ENCODE measurements around the gene DUS1L.

The DUS1L gene

GRCh38 chr17:82076785-82077591, 11.4 kb upstream of the DUS1L start:
- H3K4me3 ChIP-seq (ENCODE audit: low read length), result no peak overlapping the region
- no peak overlapping the region for H3K27ac ChIP-seq (ENCODE audit: low read depth, low read length)
- peaks cover 3% of the 10 kb centered on the region; the same call in 1 of the 2 replicates for H3K27me3 ChIP-seq (ENCODE audit: control insufficient read depth, low read length)
- no peak for TF ChIP-seq EZH2phosphoT487 (IDR thresholded peaks at IDR 0.05; ENCODE audit: borderline replicate concordance, low read length)
- TF ChIP-seq, protein P1, sequence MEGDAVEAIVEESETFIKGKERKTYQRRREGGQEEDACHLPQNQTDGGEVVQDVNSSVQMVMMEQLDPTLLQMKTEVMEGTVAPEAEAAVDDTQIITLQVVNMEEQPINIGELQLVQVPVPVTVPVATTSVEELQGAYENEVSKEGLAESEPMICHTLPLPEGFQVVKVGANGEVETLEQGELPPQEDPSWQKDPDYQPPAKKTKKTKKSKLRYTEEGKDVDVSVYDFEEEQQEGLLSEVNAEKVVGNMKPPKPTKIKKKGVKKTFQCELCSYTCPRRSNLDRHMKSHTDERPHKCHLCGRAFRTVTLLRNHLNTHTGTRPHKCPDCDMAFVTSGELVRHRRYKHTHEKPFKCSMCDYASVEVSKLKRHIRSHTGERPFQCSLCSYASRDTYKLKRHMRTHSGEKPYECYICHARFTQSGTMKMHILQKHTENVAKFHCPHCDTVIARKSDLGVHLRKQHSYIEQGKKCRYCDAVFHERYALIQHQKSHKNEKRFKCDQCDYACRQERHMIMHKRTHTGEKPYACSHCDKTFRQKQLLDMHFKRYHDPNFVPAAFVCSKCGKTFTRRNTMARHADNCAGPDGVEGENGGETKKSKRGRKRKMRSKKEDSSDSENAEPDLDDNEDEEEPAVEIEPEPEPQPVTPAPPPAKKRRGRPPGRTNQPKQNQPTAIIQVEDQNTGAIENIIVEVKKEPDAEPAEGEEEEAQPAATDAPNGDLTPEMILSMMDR (IDR thresholded peaks at IDR 0.05; ENCODE audit: low read depth, low read length, poor library complexity, severe bottlenecking), result no peak
- no peak overlapping the region for H3K4me2 ChIP-seq (ENCODE audit: low read length)
- H3K9me3 ChIP-seq (ENCODE audit: control insufficient read depth, insufficient read depth, low read length), result no peaks in the 10 kb centered on the region
- H3K9me2 ChIP-seq (replicated peaks; ENCODE audit: control insufficient read depth, low read length), result no peaks in the 10 kb centered on the region
- H3K79me2 ChIP-seq (ENCODE audit: control insufficient read depth, low read length), result no peaks in the 10 kb centered on the region
- H3K36me3 ChIP-seq (ENCODE audit: control insufficient read depth, low read length), result peaks cover 38% of the 10 kb centered on the region
- H3F3A ChIP-seq (ENCODE audit: control insufficient read depth, insufficient read depth), result peaks cover 14% of the 10 kb centered on the region
- peaks cover 3% of the 10 kb centered on the region; the same call in 1 of the 2 replicates for H4K20me1 ChIP-seq (ENCODE audit: control insufficient read depth, insufficient read depth, low read depth, low read length)
- H3K4me1 ChIP-seq (ENCODE audit: control insufficient read depth, low read length), result peaks cover 17% of the 10 kb centered on the region

DNA sequence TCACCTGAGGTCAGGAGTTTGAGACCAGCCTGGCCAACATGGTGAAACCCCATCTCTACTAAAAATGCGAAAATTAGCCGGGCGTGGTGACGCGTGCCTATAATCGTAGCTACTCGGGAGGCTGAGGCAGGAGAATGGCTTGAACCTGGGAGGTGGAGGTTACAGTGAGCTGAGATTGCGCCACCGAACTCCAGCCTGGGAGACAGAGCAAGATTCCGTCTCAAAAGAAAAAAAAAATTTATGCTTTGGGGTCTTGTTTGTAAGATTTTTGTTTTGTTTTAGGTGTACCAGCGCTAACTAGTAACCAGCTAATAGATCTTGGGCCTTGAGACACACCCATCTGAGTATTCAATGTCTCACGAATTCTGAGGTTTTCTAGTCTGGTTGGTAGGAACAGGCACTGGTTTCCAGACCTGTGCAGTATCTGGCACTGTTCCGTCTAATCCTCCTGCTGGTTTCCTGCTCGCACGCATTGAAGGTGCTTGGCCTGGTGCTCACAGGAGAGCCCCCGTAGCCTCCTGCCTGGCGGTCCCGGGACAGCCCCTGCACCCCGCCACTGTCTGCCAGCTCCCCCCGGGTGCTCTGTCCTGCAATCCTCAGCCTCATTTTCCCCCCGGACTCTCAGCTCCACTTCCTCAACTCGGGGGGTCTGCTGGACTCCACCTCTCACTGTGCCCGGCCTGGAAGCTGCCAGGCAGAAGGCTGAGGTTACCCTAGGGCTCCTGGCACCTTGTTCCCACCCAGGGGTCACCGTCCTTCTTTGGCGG, 10.6 kb upstream of the DUS1L start:
- peaks cover 33% of the 10 kb centered on the region for H3K36me3 ChIP-seq (ENCODE audit: control insufficient read depth, low read length)

GRCh38 chr17:82073446-82073845, 7.8 kb upstream of the DUS1L start:
- peaks cover 14% of the 10 kb centered on the region for H3F3A ChIP-seq (ENCODE audit: control insufficient read depth, insufficient read depth)

More for the DNA sequence above, 10.6 kb upstream of the DUS1L start:
- no peak overlapping the region for H3K4me3 ChIP-seq (ENCODE audit: low read length)
- H3K9me3 ChIP-seq (ENCODE audit: control insufficient read depth, insufficient read depth, low read length), result no peaks in the 10 kb centered on the region
- peaks cover 14% of the 10 kb centered on the region for H3F3A ChIP-seq (ENCODE audit: control insufficient read depth, insufficient read depth)
- TF ChIP-seq, protein P1 (IDR thresholded peaks at IDR 0.05; ENCODE audit: low read depth, low read length, poor library complexity, severe bottlenecking), result no peak
- TF ChIP-seq EZH2phosphoT487 (IDR thresholded peaks at IDR 0.05; ENCODE audit: borderline replicate concordance, low read length), result no peak
- H4K20me1 ChIP-seq (ENCODE audit: control insufficient read depth, insufficient read depth, low read depth, low read length), result peaks cover 3% of the 10 kb centered on the region; the same call in 1 of the 2 replicates
- H3K4me2 ChIP-seq (ENCODE audit: low read length), result peak overlapping the region; percentile 8; the same call in 1 of the 2 replicates
- peaks cover 17% of the 10 kb centered on the region for H3K4me1 ChIP-seq (ENCODE audit: control insufficient read depth, low read length)
- H3K79me2 ChIP-seq (ENCODE audit: control insufficient read depth, low read length), result no peaks in the 10 kb centered on the region
- H3K27me3 ChIP-seq (ENCODE audit: control insufficient read depth, low read length), result peaks cover 3% of the 10 kb centered on the region; the same call in 1 of the 2 replicates
- no peak overlapping the region for H3K27ac ChIP-seq (ENCODE audit: low read depth, low read length)
- H3K9me2 ChIP-seq (replicated peaks; ENCODE audit: control insufficient read depth, low read length), result no peaks in the 10 kb centered on the region

More at GRCh38 chr17:82073446-82073845, 7.8 kb upstream of the DUS1L start:
- Histone ChIP-seq H3K9me3 (ENCODE audit: control insufficient read depth, insufficient read depth, low read length) (no peaks in the 10 kb centered on the region), H3K27ac (ENCODE audit: low read depth, low read length) (no peak overlapping the region), H3K9me2 (replicated peaks; ENCODE audit: control insufficient read depth, low read length) (no peaks in the 10 kb centered on the region), H3K36me3 (ENCODE audit: control insufficient read depth, low read length) (peaks cover 9% of the 10 kb centered on the region), H3K27me3 (ENCODE audit: control insufficient read depth, low read length) (peaks cover 3% of the 10 kb centered on the region; the same call in 1 of the 2 replicates), H3K4me1 (ENCODE audit: control insufficient read depth, low read length) (peaks cover 17% of the 10 kb centered on the region), H3K79me2 (ENCODE audit: control insufficient read depth, low read length) (no peaks in the 10 kb centered on the region), H4K20me1 (ENCODE audit: control insufficient read depth, insufficient read depth, low read depth, low read length) (0 out of 2 replicates have a peak, but pooled peaks cover 3% of the 10 kb centered on the region), H3K4me3 (ENCODE audit: low read length) (no peak overlapping the region), H3K4me2 (ENCODE audit: low read length) (no peak overlapping the region)
- no peak for TF ChIP-seq EZH2phosphoT487 (IDR thresholded peaks at IDR 0.05; ENCODE audit: borderline replicate concordance, low read length)
- TF ChIP-seq, protein P1 (IDR thresholded peaks at IDR 0.05; ENCODE audit: low read depth, low read length, poor library complexity, severe bottlenecking), result no peak

Measured in DOHH2 (cell line).